Dedifferentiated amniotic fluid mesenchymal stem cell (primary cell): Measurements from ENCODE around the gene CELA2A.
"Not testable (repeated sequence)": the region's sequence is repeated elsewhere in the genome, so short reads cannot be mapped to it uniquely, and the experiment has no call there.

Experiments
- DNase-seq: peaks from one replicate; pipeline ENCODE4 v3.0.0-alpha.2; 2016; ENCODE audit errors: extremely low spot score

CELA2A gene

DNA sequence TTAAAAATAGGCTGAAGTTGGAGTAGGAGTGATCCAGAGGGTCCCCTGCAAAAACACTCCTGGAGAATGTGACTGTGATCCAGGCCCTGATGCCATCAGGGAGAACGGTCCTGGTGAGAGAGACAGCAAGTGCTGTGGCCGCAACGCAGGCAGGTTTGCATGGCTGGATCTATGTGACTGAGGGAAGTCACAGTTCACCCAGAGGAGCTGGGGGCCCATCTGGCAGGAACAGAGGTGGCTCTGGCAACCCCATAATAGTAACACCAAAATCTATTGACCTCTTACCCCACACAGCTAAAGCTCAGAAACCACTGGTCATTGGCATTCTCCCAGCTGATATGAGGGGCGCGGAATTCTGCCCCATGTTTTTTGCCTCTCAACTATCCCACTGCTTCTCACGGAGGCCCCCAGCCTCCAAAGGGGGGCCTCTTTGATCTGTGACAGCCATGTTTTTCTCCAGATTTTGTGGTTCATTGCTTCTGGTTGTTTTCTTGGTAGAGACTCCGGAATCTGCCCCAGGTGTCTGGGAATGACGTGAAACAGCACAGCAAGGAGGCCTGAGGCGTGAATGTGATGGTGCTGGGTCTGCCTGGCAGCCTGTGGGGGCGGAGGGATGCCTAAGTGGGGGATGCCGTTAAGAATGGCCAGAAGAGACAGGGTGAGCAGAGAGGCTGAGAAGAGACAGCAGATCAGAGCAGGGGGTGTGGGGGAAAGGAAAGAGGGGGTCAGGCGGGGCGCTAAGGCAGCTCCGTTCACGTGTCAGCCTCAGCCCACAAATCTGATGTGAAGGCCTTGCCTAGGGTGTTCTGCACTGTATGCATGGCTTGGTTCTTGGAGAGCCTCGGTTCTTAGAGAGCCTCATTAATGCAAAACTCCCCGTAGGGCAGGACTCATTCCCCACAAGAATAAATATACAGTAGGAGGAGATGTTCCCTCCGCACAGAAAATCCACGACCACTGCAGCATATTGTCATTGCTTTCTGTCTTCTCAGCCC lies 43.9 kb downstream of the CELA2A start:
- DNase-seq: no peak

DNA sequence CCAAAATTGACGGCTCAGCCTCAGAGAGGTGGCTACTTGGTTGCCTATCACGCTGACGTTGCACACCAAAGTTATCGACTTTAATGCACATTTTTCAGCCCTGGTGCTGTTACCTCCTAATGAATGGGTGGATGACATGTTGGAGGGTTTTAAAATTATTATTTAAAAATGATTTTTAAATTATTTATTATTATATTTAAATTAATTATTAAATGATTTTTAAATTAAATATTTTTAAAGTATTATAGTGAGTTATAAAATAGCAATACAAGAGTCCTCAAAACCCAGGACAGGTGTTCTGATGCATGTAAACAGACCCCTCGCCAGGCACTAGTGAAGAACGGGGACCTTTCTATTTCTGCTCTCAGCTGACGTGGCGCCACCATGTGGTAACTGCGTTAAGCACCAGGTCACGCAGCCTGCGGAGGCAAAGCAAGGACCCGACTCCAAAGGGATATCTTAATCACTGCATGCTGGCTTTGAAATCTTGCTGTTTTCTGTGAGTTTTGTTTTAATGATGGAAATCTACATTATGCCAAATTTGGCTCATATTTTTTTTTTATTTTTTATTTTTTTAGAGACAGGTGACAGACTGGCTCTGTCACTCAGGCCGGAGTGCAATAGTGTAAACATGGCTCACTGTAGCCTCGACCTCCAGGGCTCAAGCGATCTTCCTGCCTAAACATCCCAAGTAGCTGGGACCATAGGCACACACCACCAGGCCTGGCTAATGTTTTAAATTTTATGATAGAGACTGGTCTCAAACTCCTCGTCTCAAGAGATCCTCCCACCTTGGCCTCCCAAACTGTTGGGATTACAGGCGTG lies 44.9 kb downstream of the CELA2A start:
- DNase-seq: no peak

DNA sequence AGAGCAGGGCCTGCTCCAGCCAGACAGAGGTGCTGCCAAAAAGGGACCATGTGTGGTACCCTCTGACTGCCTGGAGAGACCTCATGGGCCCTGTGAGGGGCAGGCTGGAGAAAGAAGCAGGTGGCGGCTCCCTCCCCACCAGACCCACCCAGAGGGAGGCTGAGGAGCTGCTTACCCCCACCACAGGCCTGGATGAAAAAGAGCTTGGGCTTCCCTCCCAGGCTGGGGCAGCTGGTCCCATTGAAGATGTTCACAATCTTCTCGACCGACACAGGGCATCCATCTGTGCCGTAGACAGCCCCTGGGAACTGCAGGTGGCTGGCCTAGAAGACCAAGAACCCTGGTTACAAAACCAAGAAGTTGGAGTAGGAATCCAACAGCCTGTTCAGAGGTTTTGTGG lies 47.9 kb downstream of the CELA2A start:
- DNase-seq: no peak

DNA sequence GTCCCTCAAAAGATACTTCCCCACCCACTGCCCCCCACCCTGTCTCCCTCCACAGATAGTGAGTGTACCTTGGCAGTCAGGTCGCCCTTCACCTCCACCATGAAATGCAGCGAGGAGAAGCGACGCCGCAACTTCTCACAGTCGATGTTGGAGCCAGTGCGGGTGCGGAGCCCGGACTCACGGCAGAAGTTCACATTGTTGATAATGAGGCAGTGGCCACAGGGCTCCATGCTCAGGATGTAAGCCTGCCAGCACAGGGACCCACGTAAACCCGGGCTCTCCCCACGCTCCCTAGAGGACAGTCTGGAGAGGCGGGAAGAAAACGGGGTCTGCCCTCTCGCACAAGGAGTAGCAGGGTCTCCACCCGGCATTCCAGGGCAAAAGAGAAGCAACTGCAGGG lies 50.3 kb downstream of the CELA2A start:
- no peak for DNase-seq

DNA sequence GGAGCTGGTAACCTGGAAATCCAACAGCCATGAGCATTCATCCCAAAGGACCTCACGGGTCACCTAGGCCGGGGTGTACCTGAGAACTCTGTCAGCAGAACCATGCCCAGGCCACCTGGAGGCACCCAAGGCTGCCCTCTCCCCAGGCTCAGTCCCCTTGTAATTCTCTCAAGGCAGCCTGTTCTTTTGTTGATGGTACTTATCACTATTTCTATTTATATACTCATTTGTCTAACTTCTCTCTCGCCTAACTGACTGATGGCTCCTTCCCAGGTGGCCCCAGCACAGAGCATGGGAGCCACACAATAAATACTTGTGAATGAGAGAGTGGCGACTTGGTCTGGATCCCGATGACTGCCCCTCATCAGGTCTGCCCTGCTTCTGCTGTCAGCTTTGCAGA lies 50.7 kb downstream of the CELA2A start:
- no peak for DNase-seq

DNA sequence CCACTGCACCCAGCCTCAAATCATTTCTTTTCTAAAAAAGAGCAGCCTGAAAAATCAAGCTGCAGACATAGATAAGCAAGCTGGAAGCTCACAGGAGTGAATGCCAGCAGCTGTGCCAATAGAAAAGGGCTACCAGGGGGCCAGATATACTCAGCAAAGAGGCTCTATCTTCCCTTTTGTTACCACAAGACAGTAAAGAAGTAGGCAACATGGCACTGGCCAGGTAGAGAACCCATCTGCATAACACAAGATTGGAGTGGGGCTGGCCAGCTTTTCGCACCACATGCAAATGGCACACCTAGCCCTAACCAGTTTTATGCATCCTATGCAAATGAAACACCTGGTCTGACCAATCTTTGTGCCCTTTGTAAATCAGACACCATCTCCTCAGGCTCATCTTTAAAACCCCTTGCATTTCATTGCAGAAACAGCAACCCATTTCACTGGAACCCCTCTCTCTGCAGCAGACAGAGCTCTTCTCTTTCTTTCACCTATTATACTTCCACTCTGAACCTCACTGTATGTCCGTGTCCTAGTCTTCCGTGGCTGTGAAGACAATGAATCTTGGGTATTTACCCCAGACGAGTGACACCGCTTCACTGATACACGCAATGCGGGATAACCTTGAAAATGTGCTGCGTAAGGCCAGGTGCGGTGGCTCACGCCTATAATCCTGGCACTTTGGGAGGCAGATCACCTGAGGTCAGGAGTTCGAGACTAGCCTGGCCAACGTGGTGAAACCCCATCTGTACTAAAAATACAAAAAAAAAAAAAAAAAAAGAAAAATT lies 52.4 kb downstream of the CELA2A start:
- no peak for DNase-seq

DNA sequence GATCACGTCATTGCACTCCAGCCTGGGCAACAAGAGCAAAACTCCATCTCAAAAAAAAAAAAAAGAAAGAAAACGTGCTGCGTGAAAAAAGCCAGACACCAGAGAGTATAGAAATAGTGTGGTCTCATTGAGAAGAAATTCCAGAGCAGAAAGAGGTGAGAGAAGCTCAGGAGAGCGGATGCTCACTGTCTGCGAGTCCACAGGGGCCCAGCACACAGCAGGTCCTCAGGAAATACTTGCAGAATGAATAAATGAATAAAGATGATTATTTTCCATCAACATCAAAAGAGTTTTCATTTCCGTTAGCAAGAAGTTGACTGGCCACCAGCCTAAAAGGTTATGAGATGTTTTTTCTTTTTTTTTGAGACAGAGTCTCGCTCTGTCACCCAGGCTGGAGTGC lies 53.1 kb downstream of the CELA2A start:
- no peak for DNase-seq

DNA sequence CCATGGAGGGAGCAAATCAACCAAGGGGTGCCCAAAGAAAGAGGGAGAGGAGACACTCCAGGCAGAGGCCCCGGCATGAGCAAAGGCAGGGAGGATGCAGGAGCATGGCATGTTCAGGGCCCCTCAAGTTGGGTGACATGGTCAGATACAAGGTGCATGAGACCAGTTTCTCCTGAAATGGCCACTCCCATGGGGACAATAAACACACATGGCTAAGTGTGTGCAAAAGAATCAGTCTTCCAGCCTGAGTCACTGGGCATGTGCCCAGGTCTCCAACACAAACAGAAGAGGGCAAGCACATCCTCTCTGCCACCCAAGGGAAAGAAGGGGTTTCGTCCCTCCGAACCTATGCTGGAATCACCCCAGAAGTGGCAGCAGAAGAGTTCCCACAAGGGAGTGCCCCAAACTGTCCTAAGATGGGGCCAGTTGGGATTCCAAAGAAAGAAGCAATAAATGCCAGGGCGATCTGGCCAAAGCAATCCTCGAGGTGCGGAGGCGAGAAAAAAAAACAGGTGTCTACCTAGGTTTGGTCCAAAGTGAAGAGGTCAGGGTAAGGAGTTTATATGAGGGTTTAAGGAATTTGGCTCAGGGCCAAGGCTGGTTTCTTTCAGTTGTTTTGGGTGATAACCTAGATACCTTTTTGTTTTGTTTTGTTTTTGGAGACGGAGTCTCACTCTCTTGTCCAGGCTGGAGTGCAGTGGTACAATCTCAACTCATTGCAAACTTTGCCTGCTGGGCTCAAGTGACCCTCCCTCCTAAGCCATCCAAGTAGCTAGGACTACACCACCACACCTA lies 54.3 kb downstream of the CELA2A start:
- no peak for DNase-seq

DNA sequence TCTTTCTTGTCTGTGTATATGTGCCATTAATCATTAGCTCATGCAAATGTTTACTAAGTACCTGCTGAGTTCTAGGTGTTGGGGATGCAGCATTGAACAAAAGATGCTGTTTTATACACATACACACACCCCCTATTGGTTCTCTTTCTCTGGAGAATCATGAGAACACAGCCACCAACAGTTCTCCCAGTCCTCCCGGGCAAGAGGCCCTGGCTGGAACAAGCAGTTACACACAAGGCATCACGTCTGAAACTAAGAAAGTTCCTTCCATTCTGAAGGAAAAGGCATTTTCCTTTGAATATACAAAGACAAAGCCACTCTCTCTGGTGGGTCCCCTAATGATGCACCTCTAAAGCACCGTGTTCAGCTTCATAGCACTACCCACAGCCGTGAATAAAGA lies 56.7 kb downstream of the CELA2A start:
- DNase-seq: no peak

DNA sequence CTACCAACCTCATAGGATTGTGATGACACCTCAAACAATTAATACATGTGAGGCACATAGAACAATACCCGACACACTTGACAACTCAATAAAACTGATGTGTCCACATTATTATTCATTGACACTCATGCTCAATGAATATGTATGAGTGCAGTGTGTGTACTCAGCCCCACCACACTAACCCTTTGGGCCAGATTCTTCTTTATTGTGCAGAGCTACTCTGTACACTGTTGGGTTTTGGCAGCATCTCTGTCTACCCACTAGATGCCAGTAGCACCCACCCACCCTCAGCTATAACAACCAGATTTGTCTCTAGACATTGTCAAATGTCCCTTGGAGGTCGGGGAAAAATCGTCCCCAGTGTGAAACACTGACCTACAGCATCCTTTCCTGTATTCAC lies 57.4 kb downstream of the CELA2A start:
- DNase-seq: no peak

DNA sequence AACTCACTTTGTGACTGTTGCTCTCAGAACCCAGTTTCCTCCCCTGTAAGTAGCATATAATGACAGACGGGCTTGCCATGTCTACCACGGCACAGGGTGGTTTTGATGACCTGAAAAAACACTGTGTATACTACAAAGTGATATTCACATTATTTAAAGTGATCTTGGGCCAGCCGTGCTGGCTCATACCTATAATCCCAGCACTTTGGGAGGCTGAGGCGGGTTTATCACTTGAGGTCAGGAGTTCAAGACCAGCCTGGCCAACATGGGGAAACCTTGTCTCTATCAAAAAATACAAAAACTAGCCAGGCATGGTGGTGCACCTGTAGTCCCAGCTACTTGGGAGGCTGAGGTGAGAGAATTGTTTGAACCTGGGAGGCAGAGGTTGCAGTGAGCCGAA lies 58.0 kb downstream of the CELA2A start:
- not testable (repeated sequence) for DNase-seq

DNA sequence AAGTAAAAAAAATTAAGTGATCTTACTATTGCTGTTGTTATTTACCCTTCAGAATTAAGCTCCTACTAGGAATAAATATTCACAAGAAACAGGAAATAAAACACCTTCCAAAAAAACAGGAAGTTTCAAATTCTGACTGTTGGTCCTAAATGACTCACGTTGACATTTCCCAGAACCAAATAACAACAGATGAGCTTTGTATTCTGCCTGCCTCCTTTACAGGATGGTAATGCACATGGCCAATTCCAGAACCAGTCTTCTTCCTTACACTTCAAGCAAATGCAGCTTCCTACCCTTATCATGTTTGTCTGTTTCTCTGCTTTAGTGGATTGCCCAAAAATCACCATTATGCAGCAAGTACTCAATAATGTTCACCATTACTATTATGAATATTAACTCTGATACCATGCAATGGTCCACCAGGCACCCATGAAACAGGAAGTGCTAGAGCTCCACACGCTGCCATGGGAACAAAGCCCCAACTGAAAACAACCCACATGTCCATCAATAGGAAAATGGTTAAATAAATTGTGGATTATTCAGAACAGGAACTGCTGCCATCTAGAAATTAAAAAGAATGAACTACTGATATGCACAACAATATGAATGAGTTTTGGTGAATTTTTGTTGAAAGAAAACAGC lies 58.6 kb downstream of the CELA2A start:
- DNase-seq: no peak

DNA sequence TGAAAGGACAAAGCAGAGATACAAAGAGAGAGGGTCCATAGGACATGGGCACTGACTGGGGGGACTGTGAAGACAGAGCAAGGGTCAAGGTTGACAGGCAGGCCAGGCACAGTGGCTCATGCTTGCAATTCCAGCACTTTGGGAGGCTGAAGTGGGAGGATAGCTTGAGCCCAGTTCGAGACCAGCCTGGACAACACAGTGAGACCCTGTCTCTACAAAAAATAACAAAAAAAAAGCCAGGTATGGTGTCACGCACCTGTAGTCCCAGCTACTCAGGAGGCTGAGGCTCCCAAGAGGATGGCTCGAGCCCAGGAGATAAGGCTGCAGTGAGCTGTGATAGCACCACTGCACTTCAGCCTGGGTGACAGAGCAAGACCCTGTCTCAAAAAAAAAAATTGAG lies 63.1 kb downstream of the CELA2A start:
- no peak for DNase-seq

DNA sequence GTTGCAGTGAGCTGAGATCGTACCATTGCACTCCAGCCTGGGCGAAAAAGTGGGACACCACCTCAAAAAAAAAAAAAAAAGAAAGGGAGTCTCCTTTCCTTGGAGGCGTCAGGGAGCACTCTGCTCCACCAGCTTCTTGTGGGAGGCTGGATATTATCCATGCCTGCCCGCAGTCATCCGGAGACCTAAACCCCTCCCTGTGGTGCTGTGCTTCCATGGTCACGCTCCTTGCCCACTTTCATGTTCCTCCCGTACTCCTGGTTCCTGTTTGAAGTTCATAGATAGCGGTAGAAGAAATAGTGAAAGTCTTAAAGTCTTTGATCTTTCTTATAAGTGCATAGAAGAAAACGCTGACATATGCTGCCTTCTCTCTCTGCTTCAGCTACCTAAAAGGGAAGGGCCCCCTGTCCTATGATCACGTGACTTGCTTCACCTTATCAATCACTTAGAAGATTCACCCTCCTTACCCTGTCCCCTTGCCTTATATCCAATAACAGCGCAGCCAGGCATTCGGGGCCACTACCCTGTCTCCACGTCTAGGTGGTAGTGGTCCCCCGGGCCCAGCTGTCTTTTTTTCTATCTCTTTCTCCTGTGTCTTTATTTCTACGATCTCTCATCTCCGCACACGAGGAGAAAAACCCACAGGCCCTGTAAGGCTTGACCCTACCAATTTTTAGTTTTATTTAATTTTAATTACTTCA lies 64.8 kb downstream of the CELA2A start:
- DNase-seq: not testable (repeated sequence)
